Renal pelvis (tissue), 4 donors: Measurements from ENCODE around the gene NANS. TPM values are rescaled to one million over a fixed set of nuclear protein-coding genes. Genes with fewer than 3 reads are reported as not detected.

Experiments
- DNase-seq: peaks from one replicate; pipeline ENCODE4 v3.0.0-alpha.2; 2013
- polyA plus RNA-seq, 3 donors: library from polyadenylated mRNA; unstranded; fragments of 120-200 nt; gene quantifications; one replicate each; pipeline ENCODE4 v1.2.1, GENCODE V29; 2013; ENCODE audit not compliant: insufficient read length in 3 of 3

The NANS gene
- polyA plus RNA-seq, 3 donors, result 38.2 to 45.0 (median 41.7) TPM

DNA sequence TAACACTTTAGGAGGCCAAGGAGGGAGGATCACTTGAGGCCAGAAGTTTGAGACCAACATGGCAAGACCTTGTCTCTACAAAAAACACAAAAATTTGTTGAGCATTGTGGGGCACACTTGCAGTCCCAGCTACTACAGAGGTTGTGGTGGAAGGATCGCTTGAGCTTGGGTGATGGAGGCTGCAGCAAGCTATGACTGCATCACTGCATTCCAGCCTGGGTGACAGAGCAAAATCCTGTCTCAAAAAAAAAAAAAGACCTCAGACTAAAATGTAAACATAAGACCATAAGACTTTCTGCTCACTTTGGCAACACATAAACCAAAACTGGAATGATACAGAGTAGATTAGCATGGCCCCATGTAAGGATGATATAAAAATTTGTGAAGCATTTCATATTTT is 24.6 kb upstream of the NANS start:
- no peak for DNase-seq

DNA sequence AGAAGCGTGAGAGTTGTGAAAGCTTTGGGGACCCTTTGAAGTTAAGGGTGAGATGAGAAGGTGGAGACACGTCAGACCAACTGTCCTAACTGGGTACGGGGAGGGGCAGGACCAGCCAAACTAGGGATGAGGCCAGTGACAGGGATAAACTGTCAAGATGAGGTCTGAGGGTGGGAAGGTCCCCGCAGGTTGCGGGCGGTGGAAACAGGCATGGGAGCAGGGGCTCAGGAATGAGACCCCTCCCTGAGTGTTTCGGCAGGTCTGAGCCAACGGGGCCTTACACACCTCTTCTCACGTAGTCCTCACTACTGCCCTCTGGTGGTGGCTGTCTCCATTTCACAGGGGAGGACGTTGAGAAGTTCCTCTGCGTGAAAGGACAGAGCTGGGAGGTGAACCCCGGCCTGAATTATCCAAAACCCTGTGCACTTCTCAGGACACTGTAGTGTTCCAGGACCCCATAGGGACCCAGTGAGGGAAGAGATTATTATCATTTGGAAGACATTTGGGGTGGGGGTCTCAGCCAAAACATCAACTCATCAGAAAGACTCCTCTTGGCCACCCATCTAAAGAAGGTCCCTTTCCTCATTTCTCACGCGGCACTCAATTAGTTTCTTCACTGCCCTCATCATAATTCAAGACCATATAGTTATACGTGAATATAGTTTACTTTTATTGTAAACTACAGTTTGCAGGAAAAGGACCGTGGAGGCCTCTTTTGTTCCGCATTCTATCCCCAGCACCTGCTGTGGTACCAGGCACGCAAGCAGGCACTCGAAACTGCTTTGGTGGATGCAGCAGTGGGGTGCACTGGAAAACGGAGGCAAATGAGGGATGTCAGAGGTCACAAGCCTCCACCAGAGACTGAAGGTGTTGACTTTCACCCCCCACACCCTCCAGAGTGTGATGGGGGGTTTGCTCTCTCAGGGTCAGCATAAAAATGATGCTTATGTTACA is 21.7 kb upstream of the NANS start:
- DNase-seq, result peak; percentile 68

DNA sequence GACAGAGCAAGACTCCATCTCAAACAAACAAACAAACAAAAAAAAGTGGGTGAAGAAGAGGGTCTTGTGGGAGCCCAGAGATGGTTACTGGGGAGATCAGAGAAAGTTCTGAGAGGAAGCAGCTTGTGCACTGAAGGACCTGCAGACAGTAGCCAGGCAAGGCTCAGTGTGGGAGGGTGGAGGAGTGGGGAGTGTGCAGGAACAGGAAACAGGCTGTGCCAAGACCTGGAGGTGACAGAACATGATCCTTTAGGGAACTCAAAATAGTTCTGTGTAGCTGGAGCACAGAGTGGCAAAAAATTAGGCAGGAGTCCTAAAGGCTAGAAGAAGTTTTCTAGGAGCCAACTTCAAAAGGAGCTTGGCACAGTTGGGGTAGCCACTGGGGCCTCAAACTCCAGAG is 19.2 kb upstream of the NANS start:
- DNase-seq, result no peak

DNA sequence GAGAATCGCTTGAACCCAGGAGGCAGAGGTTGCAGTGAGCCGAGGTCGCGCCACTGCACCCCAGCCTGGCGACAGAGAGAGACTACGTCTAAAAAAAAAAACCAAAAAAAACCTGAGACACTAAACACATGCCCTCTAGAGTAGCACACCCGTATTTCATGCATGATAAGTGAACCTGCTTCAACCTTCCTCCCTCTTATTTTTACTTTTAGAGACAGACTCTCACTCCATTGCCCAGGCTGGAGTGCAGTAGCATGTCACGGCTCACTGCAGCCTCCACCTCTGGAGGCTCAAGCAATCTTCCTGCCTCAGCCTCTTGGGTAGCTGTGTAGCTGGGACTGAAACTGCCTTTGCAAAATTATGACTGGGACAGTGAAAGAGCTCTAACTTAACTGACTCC is 17.6 kb upstream of the NANS start:
- DNase-seq, result no peak

DNA sequence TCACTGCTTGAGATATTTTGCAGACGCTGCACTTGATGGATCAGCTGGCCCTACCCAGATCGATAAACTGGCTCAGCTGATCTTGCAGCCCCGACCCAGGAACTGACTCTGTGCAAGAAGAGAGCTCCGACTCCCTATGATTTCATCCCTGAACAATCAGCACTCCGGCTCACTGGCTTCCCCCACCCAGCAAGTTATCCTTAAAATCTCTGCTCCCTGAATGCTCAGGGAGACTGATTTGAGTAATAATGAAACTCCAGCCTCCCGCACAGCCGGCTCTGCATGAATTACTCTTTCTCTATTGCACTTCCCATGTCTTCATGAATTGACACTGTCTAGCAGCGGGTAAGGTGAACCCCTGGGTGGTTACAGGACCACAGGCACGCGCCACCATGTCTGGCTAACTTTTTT is 16.9 kb upstream of the NANS start:
- DNase-seq, result no peak

DNA sequence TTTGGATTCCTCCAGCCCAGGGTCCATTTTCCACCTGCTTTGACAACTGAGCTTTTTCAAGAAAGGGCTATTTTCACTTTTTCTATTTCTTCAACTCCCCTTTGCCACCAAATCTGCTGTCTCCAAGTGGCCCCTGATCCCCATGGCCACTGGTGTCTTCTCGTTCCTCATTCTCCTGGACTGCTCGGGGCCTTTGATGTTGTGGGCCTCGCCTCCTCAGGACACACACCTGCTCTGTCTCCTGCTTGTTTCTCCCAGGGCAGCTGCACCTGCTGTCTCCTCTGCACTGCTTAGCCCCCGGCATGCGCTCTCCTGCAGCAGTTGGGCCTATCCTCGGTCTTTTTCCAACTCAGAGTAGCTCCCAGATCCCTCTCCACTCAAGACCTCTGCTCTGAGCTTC is 16.3 kb upstream of the NANS start:
- no peak for DNase-seq

DNA sequence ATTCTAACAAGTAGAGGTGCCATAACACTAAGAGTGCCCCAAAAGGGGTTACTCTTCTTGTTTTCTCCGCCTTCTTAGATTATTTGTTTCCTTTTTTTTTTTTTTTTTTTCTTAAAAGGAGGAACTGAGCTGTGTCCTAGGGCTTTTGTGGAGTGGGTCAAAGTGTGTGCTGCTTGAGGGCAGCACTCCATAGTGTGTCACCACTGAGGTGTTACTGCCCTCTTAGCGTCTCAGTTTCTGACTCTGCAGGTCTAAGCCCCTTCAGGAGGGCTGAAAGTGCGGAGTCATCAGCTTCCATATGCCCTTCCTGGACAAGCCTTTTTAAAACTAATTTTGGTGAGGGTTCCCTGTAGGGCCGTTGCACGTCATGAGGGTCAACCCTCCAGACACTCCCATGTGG is 12.6 kb upstream of the NANS start:
- DNase-seq, result no peak

DNA sequence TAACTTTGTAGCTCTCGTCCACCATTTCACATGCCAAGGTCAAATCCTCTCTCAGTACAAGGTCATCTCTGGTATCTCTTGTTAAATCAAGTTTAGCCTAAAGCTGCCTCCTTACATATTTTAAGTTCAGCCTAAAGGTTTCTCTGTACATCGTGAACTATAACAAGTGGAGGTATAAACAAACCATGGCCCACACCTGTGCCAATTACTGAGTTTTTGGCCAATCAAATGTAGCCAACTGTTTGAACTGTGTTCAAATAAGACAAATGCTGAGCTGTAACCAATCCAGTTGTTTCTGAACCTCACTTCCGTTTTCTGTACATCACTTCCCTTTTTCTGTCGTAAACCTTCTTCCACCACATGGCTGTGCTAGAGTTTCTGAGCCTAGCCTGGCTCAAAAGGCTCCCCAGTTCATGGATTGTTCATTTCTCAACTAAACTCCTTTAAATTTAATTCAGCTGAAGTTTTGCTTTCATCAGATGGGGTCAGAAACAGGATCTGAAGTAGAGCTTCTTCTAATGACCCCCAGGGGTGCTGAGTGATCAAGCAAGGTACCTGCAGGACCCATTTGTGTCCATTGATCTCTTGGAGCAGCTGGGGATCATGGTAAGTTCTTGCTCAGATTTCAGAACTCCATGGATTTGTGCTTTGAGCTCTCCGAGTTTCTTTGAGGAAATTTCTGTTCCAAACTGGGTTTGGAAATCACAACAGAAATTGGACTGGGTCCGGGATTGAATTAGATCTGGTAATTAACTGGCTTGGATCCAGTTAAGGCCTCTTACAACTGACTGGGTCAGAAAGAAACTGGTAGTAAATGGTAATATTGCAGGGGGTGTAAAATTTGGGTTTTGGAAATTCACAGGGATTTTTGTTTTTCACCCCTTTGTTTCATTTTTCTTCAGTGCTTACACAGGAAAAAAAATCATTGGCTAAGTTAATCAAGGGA is 11.0 kb upstream of the NANS start:
- DNase-seq, result no peak

DNA sequence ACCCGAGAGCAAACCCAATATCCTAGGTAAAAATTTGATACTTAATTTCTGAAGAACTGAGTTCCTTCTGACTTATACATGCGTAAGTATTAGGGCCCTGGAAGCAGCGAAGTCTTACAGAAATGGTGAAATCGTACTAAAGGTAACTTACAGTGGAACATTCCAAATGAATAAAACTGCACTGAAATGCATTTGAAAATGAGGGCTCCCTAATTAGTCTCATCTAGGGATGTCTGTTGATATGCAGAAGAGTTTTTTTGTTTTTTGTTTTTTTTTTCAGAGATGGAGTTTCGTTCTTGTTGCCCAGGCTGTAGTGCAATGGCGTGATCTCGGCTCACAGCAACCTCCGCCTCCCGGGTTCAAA is 10.4 kb upstream of the NANS start:
- no peak for DNase-seq

DNA sequence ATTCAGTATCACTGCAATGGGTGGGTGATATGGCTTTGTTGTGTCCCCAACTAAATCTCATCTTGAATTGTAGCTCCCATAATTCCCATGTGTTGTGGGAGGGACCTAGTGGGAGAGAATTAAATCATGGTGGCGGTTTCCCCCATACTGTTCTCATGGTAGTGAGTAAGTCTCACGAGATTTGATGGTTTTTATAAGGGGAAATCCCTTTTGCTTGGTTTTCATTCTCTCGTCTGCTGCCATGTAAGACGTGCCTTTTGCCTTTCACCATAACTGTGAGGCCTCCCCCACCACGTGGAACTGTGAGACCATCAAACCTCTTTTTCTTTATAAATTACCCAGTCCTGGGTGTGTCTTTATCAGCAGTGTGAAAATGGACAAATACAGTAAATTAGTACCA is 9.5 kb upstream of the NANS start:
- DNase-seq, result no peak

DNA sequence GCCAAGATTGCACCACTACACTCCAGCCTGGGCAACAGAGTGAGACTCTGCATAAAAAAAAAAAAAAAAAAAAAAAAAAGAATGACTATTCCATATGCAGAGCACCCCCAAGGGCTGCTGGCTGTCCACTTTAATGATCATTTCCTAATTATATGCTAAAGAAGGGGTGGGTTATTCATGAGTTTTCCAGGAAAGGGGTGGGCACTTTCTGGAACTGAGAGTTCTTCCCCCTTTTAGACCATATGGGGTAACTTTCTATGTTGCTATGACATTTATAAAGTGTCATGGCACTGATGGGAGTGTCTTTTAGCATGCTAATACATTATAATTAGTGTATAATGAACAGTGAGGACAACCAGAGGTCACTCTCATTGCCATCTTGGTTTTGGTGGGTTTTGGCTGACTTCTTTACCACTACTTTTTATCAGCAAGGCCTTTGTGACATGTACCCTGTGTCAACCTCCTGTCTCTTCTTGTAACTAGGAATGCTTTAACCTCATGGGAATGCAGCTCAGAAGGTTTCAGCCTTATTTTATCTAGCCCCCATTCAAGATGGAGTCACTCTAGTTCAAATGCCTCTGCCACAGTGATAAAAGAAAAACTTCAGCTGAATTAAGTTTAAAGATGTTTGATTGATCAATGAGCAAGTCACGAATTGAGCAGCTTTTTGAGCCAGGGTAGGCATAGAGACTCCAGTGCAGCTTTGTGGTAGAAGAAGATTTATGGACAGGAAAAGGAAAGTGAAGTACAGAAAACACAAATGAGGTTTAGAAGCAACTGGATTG is 7.1 kb upstream of the NANS start:
- DNase-seq, result no peak

DNA sequence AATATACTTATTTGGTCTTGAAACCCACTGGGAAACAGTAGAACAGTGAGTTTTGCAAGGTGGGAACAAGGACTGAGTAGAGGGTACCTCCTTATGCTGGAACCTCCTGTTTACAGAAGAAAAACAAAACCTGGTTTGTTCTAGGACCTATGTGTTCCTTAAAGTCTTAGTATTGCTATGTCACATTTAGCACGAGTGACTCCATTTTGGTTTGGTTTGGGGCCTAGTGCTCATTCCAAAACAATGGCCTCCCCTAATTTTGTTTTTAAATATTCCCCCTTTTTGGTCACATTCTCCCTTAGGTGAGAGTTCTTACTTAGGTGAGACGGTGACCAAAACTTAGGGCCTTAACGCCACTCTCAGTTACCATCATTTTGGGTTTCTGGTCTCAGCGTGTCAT is 6.2 kb upstream of the NANS start:
- DNase-seq, result no peak

DNA sequence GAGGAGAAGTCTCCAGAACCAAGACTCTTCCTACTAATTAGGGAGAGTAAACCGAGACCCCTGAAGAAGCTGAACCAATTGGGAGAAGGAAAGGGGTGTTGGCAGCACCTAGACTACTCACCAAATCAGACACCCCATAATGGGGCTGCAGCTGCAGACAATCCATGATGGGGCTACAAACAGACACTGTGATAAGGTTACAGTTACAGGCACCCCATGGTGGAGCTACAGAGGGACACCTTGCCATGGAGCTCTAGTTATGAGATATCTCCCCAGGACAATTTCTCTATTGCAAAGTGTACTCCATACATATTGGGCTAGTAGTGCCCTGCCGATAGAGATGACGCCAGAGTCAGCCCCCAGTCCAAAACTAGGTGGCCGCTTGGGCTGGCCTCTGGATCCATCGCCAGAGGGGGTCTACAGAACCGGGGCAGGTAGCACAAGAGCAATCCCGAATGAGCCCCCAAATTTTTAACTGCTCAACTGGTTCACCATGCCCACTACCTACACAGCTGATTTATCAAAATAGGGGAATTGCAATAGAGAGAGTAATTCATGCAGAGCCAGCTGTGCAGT is 2.1 kb upstream of the NANS start:
- DNase-seq, result no peak

DNA sequence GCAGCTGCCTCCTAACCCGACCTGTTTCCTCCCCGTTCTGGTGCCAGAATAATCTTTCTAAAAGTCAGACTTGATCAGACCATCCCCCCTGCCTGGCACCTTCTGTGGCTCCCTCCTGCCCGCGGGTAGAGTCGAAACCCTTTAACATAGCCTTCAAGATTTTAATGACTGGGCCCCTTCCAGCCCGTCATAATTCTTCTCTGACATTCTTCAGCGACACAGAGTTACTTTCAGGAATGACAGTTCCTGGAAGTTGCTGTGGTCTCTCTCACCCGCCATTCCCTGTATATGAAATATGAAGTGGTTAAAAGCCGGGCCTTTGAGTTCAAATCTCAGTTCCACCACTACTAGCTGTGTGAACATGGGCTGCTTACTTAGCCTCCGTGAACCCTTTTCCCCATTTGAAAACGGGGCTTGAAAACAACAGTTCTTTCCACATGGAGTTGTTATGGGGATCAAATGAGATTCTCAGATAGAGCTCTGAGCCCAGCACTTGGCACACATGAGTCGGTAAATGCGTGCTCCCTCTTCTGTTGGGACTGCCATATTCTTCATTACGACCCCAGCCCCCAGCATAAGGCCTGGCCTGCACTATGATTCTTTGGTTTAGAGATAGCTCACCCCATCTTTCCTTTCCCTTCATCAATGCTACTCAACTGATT is 737 bp downstream of the NANS start:
- peak; percentile 52 for DNase-seq

DNA sequence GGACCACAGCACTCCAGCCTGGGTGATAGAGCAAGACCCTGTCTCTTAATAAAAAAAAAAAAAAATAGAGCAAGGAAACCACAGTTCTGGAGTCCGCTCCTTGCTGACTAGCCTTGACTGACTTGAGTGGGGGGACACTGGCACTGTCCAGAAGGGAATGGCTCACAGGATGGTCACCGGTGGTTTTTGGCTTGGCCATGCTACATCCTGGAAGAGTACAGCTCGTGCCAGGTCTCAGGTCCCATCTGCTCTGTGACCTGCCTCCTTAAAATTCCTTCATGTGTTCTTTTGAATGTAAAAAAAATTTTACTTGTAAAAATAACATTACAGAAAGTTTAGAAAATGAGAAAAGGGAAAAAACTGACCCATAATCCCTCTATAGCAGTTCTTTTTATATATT is 5.6 kb downstream of the NANS start:
- DNase-seq, result no peak

DNA sequence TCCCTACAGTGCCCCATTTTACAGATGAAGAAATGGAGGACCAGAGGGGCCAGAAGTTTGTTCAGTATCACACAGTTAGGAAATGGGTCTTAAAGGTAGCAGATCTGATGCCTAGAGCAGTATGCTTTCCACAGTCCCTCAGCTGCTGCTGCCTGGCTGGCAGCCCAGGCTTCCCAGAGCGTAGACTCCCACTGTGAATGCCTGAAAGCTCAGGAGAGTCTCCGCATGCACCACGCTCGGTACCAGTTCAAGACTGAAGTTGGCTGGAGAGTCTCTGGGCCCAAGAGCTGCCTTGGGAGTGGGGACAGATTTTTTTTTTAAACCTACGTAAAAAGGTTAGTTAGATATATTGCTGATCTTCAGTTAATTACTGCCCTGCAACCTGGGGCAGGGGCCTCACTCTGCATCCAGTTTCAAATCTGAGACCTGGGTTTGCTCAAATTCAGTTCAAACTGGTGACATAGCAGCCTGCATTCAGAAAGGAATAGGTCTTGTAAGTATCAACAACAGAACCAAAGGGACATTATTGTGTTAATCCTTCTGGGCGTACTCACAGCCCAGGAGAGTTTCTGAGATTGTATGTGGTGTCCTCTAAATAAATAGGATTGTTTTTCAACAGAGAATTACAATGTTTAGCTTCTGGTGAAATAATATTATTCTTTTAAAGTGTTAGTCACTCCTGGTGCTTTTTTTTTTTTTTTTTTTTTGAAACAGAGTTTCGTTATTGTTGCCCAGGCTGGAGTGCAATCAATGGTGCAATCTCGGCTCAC is 8.3 kb downstream of the NANS start:
- DNase-seq, result no peak

DNA sequence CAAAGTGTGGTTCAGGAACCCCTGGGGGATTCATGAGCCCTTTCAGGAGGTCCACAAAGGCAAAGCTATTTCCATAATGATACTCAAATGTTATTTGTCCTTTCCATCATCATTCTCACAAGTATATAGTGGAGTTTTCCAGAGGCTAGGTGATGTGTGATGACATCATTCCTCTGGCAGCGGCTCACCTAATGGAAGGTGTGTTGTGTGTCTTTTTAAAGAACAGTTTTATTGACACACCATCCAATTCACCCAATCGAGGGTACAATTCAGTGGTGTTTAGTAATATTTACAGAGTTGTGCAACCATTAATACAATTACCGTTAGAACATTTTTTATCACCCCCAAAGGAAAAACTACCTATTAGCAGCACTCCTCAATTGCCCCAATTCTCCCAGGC is 9.7 kb downstream of the NANS start:
- DNase-seq, result no peak

DNA sequence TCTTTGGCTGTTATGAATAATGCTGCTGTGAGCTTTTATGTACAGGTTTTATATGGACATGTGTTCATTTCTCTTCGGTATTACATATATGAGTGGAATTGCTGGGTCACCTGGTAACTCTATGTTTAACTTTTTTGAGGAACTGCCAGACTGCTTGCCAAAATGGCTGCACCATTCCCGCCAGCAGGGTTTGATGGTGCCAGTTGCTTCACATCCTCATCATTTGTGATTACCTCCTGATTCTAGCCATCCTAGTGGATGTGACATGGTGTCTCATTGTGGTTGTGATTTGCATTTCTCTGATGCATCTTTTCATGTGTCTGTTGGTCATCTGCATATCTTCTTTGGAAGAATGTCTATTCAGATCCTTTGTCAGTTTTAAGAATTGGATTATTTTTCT is 10.7 kb downstream of the NANS start:
- no peak for DNase-seq

DNA sequence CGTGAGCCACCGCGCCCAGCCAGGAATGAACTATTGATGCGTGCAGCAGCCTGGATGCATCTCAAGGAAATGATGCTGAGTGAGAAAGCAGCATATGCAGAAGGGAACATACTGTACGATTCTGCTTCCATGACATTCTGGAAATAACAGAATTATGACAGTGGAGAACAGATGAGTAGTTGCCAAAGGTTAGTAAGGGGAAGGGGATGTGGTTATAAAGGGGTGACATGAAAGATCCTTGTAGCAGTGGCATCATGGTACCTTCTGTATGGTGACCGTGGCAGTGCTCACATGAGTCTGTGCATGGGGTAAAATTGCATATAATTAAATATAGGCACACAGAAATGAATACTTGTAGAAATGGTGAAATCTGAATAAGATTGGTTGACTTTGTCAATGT is 13.0 kb downstream of the NANS start:
- DNase-seq, result no peak

DNA sequence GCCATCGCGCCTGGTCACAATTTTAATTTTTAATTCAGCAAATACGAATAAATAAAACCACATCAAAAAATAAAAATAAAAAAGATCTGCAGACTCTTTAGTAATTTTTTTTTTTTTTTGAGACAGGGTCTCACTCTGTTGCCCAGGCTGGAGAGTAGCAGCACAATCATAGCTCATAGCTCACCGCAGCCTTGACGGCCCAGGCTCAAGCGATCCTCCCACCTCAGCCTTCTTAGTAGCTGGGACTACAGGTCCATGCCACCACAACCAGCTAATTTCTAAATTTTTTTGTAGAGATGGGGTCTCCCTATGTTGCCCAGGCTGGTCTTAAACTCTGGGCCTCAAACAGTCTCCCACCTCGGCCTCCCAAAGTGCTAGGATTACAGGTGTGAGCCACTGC is 14.2 kb downstream of the NANS start:
- no peak for DNase-seq
